Fibroblast of pulmonary artery (primary cell): ENCODE data around the gene RPRD1B.

ENCODE experiments used
- DNase-seq: peaks from one replicate; pipeline ENCODE4 v3.0.0-alpha.2; 2010; ENCODE audit warnings: low read depth
- H3K4me3 ChIP-seq: replicated peaks from 2 replicates; pipeline ENCODE4 v1.5.1; 2011; ENCODE audit warnings: low read depth, mild to moderate bottlenecking, control low read depth, low read length, moderate library complexity
- TF ChIP-seq, protein P1 (sequence below): IDR thresholded peaks from 2 replicates; pipeline ENCODE4 v1.5.1; 2011; ENCODE audit warnings: mild to moderate bottlenecking, control low read depth, low read length, inconsistent platforms; ENCODE audit errors: missing control alignments

RPRD1B gene

DNA sequence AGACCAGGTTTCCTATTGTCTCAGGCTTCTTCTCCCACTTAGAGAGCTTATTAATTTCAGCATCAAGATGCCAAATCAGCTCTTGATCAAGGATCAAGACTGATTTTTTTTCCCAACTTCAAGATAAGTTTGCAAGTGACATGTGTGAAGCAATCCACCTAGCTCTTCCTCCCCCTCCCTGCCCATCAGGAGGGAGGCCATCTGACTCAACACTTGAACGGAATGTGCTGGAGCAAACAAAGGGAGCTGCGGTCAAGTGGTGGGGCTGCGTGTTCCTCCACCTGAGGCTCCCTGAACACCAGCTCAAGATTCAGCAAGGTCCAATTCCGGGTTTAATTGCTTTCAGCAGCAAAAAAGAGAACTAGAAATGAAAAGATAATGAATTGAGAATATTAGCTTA is 39.0 kb upstream of the RPRD1B start:
- DNase-seq: peak; percentile 71
- TF ChIP-seq, protein P1, sequence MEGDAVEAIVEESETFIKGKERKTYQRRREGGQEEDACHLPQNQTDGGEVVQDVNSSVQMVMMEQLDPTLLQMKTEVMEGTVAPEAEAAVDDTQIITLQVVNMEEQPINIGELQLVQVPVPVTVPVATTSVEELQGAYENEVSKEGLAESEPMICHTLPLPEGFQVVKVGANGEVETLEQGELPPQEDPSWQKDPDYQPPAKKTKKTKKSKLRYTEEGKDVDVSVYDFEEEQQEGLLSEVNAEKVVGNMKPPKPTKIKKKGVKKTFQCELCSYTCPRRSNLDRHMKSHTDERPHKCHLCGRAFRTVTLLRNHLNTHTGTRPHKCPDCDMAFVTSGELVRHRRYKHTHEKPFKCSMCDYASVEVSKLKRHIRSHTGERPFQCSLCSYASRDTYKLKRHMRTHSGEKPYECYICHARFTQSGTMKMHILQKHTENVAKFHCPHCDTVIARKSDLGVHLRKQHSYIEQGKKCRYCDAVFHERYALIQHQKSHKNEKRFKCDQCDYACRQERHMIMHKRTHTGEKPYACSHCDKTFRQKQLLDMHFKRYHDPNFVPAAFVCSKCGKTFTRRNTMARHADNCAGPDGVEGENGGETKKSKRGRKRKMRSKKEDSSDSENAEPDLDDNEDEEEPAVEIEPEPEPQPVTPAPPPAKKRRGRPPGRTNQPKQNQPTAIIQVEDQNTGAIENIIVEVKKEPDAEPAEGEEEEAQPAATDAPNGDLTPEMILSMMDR: no peak
- no peak overlapping the region for H3K4me3 ChIP-seq

DNA sequence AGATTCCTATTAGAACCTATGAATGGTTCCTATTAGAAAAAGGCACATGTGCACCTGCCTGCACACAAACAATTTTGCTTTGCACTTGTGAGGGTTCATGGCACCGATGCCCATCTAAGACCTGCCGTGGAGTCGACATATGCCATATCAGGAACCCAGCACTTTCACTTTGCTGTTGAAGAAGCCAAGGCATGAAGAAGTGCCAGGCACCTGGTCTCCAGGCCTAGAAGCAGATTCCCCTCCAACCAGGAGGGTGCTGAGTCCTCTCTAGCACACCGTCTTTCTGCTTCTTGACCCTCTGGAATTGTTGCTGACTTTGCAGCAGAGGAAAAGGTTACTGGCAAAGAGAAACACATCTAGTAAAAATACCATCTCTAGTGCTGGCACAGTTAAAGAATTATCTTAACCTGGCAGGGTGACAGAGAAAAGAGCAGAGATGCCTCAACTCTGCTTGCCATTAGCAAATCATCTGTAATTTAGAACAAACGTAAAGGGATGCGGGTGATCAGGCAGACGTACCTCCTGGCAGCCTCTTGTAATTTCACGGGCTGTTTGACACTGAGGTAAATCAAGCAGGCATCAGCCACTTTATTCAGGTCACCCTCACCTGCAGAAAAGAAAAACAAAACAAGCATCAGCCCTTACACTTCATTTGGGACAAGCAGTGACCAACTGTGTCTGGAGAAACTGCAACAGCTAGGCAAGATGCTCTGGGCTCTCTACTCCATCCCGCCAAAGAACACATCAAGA is 37.5 kb upstream of the RPRD1B start:
- no peak for DNase-seq

DNA sequence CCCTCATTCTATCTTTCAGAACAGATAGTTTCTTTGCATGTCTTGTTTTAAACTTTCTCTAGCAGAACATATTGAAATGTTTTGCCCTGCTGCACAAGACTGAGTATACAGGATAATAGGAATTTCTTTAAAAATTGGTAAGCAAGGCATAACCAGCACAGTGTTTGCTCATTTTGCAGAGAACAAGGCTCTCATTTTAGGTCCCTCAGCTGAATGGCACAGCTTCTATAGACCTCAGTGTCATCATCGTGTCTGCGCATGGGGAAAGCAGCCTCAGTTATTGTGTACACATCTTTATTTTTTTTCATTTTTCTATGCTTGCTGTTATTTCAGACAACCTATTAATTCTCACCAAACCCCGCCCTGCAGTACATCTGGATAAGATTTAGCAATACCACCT is 36.0 kb upstream of the RPRD1B start:
- H3K4me3 ChIP-seq: no peak overlapping the region
- TF ChIP-seq, protein P1: no peak

More for the DNA sequence above, 37.5 kb upstream of the RPRD1B start:
- H3K4me3 ChIP-seq: no peak overlapping the region
- TF ChIP-seq, protein P1: no peak

DNA sequence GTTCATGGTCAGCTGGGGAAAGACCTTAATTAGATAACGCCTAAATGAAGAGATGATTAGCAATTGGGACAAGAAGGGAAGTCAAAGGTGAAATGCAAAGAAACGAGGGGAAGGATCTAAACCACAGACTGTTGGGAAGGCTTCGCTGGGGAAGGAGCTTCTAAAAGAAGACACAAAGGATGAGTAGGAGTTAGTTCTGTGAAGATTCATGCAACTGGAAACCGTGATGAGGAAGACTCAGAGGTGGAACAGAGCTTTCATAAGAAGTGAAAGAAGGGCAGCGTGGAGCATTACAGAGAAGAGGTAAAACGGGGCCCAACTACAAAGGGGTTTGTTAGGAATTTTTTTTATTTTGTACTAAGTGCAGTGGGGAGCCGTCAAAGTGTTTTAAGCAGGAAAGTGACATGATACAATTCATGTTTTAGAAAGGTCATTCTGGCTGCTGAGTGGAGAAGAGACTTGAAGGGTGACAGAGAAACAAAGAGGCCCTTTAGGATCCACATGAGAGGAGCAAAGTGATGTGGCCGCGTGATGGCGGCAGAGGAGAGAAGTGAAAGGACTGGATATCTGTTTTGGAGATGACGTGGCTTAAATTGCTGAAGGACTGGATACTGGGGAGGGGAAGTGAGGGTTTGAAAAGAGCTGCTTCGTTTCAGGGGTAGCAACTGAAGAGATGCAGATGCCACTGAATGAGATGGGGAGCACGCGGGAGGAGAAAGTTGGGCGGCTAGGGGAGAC is 33.9 kb upstream of the RPRD1B start:
- DNase-seq: no peak
- no peak overlapping the region for H3K4me3 ChIP-seq
- TF ChIP-seq, protein P1: no peak

More for the DNA sequence above, 36.0 kb upstream of the RPRD1B start:
- DNase-seq: no peak

DNA sequence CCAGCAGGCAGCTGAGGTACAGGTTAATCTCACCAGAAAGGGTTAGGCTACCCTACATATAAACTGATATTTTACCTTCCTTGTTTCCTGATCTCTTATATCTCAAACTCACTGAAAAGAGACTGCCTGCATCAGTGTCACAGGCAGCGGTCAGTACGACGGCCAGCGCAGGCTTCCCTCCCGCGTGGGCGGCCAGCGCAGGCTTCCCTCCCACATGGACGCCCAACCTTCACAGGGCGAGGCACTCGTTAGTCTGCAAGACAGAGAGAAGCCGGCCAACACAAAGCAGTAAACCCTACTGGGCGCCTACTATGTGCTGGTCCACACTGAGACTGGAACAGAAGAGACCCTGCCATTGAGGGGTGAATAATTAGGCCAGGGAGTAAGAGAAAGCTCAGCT is 33.3 kb upstream of the RPRD1B start:
- TF ChIP-seq, protein P1: no peak
- H3K4me3 ChIP-seq: no peak overlapping the region
- DNase-seq: no peak

DNA sequence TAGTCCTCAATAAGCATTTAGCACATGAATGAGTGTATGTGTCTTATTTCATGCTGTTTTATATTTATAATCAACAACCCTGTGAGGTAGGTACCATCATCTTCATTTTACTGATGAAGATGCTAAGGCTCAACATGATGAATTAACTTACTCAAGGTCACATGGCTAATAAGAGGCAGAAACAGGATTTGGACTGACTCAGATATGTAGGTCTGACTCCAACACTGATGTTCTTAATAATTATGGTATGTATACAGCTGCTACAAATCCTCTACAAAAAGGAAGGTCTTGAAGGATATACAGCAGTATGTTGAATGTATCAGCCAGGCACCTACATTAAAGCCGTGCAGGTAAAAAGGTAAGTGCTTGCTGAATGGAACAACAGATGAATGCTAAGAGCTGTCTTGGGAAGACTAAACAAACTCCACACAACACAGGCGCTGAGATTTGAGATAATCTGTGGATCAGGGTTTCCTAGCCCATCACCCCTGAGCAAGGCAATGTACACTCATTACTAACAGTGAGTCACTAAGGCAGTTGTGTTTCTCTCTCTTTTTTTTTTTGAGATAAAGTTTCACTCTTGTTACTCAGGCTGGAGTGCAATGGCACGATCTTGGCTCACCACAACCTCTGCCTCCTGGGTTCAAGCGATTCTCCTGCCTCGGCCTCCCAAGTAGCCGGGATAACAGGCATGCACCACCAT is 32.2 kb upstream of the RPRD1B start:
- TF ChIP-seq, protein P1: no peak
- peak; percentile 65 for DNase-seq
- no peak overlapping the region for H3K4me3 ChIP-seq
